ENCODE measurements around the gene GAB2.

GAB2 gene

DNA sequence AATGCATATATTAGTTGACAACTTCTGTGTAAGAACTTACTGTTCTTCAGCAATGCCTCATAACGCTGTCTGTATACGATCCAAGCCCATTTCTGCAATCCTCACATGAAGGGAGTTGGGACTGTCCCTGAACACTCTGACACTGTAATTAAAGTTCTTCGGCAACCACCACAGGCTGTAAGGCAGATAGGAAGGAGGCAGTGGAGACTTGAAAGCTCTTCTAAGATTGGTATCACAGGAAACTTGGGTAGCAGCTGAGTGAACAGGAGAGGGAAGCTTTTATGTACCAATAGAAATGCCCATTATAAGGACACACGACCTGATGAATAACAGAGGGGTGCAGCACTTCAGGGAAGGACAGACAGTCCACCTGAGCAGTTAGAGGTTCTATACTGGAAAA is 12.0 kb upstream of the GAB2 start:
- peak; percentile 86 for FAIRE-seq
- TF ChIP-seq TAF1 (IDR thresholded peaks at IDR 0.05; ENCODE audit: low read depth, low read length) (no peak), POU2F2 (IDR thresholded peaks at IDR 0.05; ENCODE audit: low read depth, low read length) (no peak), POLR2AphosphoS5 (IDR thresholded peaks at IDR 0.05; ENCODE audit: low read depth, low read length) (no peak), PAX5 (IDR thresholded peaks at IDR 0.05; ENCODE audit: insufficient read depth, low read length, severe bottlenecking) (no peak), POLR2A (IDR thresholded peaks at IDR 0.05; ENCODE audit: low read depth, low read length) (no peak), SPI1 (IDR thresholded peaks at IDR 0.05; ENCODE audit: low read depth, low read length) (no peak)

GRCh38 chr11:78429209-78429608 is 11.6 kb upstream of the GAB2 start:
- no peak for FAIRE-seq
- TF ChIP-seq POLR2AphosphoS5 (IDR thresholded peaks at IDR 0.05; ENCODE audit: low read depth, low read length) (no peak), TAF1 (IDR thresholded peaks at IDR 0.05; ENCODE audit: low read depth, low read length) (no peak), POU2F2 (IDR thresholded peaks at IDR 0.05; ENCODE audit: low read depth, low read length) (no peak)
- no peak for DNase-seq (ENCODE audit: insufficient read length, low spot score)

More for the DNA sequence above, 12.0 kb upstream of the GAB2 start:
- DNase-seq (ENCODE audit: insufficient read length, low spot score), result no peak

- TF ChIP-seq POU2F2 (IDR thresholded peaks at IDR 0.05; ENCODE audit: low read depth, low read length) (no peak), POLR2AphosphoS5 (IDR thresholded peaks at IDR 0.05; ENCODE audit: low read depth, low read length) (no peak), POLR2A (IDR thresholded peaks at IDR 0.05; ENCODE audit: low read depth, low read length) (no peak), TAF1 (IDR thresholded peaks at IDR 0.05; ENCODE audit: low read depth, low read length) (no peak)
- DNase-seq (ENCODE audit: insufficient read length, low spot score), result no peak
- no peak for FAIRE-seq
Measured at GRCh38 chr11:78428773-78429172, 11.2 kb upstream of the GAB2 start.

DNA sequence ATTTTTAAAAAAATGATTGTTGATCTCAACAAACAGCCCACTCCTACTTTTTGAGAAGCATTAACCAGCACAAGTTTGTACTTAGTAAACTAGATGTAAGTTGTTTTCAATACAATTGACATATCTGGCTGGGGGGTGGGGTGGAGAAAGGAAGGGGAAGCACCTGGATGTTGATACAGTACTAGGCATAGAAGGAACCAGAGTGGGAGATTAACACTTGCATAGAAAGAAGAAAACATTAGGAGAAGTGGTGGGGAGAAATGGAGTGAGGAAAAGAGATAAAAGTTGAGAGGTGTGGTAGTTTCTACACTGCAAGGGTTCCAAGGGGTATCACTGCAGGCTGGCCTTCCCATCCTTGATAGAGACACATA is 10.6 kb upstream of the GAB2 start:
- DNase-seq (ENCODE audit: insufficient read length, low spot score) (no peak), FAIRE-seq (peak; percentile 9)
- no peak for TF ChIP-seq POLR2AphosphoS5 (IDR thresholded peaks at IDR 0.05; ENCODE audit: low read depth, low read length)
- TF ChIP-seq PAX5 (IDR thresholded peaks at IDR 0.05; ENCODE audit: insufficient read depth, low read length, severe bottlenecking), result no peak
- TF ChIP-seq POU2F2 (IDR thresholded peaks at IDR 0.05; ENCODE audit: low read depth, low read length), result no peak
- no peak for TF ChIP-seq TAF1 (IDR thresholded peaks at IDR 0.05; ENCODE audit: low read depth, low read length)
- TF ChIP-seq POLR2A (IDR thresholded peaks at IDR 0.05; ENCODE audit: low read depth, low read length), result no peak

GRCh38 chr11:78427615-78428265 is 10.1 kb upstream of the GAB2 start:
- FAIRE-seq (peak; percentile 80), DNase-seq (ENCODE audit: insufficient read length, low spot score) (no peak)
- no peak for TF ChIP-seq TAF1 (IDR thresholded peaks at IDR 0.05; ENCODE audit: low read depth, low read length)
- TF ChIP-seq SPI1 (IDR thresholded peaks at IDR 0.05; ENCODE audit: low read depth, low read length), result 0 out of 2 replicates have a peak, but pooled peaks have one; percentile 1
- 0 out of 2 replicates have a peak, but pooled peaks have one; percentile 35 for TF ChIP-seq POLR2AphosphoS5 (IDR thresholded peaks at IDR 0.05; ENCODE audit: low read depth, low read length)
- TF ChIP-seq POU2F2 (IDR thresholded peaks at IDR 0.05; ENCODE audit: low read depth, low read length), result peak; percentile 85
- TF ChIP-seq POLR2A (IDR thresholded peaks at IDR 0.05; ENCODE audit: low read depth, low read length), result peak; percentile 38; the same call in 1 of the 2 replicates
- no peak for TF ChIP-seq PAX5 (IDR thresholded peaks at IDR 0.05; ENCODE audit: insufficient read depth, low read length, severe bottlenecking)

DNA sequence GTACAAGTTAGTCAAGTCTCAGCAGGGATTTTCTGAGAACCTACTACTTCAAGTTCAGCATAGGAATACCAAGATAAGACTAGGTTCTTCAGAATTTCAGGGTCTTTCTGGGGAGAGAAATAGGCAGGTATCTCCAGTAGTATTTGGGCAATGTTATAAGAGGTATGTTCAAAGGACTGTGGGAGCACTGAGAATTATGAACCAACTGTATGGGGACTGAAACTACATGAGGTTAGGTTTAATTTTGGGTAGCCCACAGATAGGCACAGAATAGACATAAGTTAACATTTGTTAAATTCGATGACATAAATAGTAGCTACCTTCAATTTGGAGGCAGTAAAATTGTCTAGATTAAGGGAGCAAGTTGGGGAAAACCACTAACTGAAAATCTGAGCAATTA is 9.2 kb upstream of the GAB2 start:
- DNase-seq (ENCODE audit: insufficient read length, low spot score), result no peak
- FAIRE-seq, result peak; percentile 69
- no peak for TF ChIP-seq POLR2A (IDR thresholded peaks at IDR 0.05; ENCODE audit: low read depth, low read length)
- no peak for TF ChIP-seq PAX5 (IDR thresholded peaks at IDR 0.05; ENCODE audit: insufficient read depth, low read length, severe bottlenecking)
- TF ChIP-seq TAF1 (IDR thresholded peaks at IDR 0.05; ENCODE audit: low read depth, low read length), result no peak
- TF ChIP-seq SPI1 (IDR thresholded peaks at IDR 0.05; ENCODE audit: low read depth, low read length), result no peak
- TF ChIP-seq POU2F2 (IDR thresholded peaks at IDR 0.05; ENCODE audit: low read depth, low read length), result no peak
- no peak for TF ChIP-seq POLR2AphosphoS5 (IDR thresholded peaks at IDR 0.05; ENCODE audit: low read depth, low read length)

DNA sequence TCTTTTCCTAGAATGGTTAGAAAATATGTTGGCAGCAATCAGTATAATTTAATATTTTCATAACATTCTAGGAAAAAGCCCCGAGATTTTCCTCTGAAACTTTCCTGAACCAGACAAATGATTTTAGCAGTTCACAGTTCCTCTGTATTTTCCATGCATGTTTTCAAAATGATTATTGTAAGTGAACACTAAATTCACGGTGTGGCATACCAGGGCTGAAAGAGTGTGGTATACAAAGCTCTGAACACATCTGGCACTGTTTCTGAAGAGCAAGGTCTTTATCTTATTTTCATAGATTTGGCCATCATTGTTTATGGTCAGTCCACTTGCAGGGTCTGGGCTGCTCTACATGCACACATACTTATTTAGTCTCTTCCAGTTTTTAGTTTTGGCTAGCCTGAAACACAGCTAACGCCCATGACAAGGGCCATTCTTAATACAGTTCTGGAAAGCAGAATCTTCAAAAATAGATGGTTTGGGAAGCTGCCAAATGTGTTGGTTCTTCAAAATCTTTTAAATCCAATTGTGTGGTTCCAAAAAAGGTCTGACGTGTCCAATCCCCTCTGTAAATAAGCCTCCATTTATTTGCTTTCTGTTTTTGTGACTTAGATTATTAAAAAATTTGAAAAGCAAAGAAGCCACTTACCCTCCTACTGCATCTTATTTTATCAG is 7.9 kb upstream of the GAB2 start:
- FAIRE-seq (no peak), DNase-seq (ENCODE audit: insufficient read length, low spot score) (no peak)
- TF ChIP-seq PAX5 (IDR thresholded peaks at IDR 0.05; ENCODE audit: insufficient read depth, low read length, severe bottlenecking), result no peak
- TF ChIP-seq SPI1 (IDR thresholded peaks at IDR 0.05; ENCODE audit: low read depth, low read length), result no peak
- TF ChIP-seq TAF1 (IDR thresholded peaks at IDR 0.05; ENCODE audit: low read depth, low read length), result no peak
- no peak for TF ChIP-seq POU2F2 (IDR thresholded peaks at IDR 0.05; ENCODE audit: low read depth, low read length)
- TF ChIP-seq POLR2A (IDR thresholded peaks at IDR 0.05; ENCODE audit: low read depth, low read length), result no peak
- no peak for TF ChIP-seq POLR2AphosphoS5 (IDR thresholded peaks at IDR 0.05; ENCODE audit: low read depth, low read length)

DNA sequence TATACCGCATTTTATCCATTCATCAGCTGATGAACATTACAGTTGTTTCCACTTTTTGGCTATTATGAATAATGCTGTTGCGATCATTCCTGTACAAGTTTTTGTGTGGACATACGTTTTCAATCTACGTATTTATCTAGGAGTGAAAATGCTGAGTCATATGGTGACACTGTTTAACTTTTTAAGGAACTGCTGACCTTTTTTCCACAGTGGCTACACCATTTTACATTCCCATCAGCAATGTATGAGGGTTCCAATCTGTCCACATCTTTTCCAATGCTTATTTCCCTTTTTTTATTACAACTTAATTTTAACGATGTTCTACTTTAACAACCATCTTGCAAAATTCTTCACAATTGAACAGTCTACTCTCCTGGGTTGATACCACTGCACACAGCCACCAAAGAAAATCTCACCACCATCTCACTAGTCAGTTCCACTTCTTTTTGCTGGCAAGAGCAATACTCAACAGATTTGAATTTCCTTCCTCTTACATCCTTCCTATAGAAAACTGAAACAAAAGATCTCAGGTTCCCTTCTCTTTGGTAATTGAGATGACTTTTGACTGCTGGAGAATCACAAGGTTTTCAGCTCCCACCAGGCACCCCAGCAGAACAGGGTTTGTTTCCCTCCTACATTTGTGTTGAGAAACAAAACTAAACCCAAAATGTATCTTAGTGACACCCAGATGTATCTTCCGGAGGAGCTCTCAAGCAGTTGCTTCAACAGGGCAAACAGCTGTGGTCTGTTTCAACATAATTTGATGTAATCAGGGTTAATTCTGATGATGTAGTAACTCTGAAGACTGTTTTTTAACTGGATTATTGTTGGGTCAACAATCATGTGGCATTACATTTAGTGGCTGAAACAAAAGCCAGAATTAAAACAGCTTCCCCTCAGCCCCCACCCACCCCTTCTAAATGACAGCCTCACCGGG is 7.0 kb upstream of the GAB2 start:
- TF ChIP-seq TAF1 (IDR thresholded peaks at IDR 0.05; ENCODE audit: low read depth, low read length) (no peak), SPI1 (IDR thresholded peaks at IDR 0.05; ENCODE audit: low read depth, low read length) (peak; percentile 57)
- FAIRE-seq (peak; percentile 74), DNase-seq (ENCODE audit: insufficient read length, low spot score) (no peak)

DNA sequence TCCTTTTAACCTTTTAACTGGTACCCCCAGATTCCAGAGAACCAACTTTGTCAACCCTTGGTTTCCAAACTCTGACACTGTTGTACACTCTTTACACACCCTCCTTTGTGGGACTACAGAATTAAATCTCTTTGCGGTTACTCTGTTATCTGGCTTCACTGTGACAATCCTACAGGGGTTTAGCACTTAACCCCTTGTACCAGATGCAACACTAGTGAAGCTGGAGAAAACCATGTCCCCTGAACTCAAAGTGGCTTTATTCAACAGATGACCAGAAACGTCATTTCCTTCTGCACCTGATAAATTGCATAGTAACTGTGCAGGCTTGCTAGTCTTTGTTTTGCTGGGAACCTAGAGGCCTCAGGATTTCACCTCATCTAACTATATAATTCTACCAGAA is 5.6 kb upstream of the GAB2 start:
- no peak for TF ChIP-seq PAX5 (IDR thresholded peaks at IDR 0.05; ENCODE audit: insufficient read depth, low read length, severe bottlenecking)
- TF ChIP-seq POU2F2 (IDR thresholded peaks at IDR 0.05; ENCODE audit: low read depth, low read length), result no peak
- no peak for TF ChIP-seq SPI1 (IDR thresholded peaks at IDR 0.05; ENCODE audit: low read depth, low read length)
- no peak for TF ChIP-seq POLR2A (IDR thresholded peaks at IDR 0.05; ENCODE audit: low read depth, low read length)
- no peak for TF ChIP-seq POLR2AphosphoS5 (IDR thresholded peaks at IDR 0.05; ENCODE audit: low read depth, low read length)
- no peak for TF ChIP-seq TAF1 (IDR thresholded peaks at IDR 0.05; ENCODE audit: low read depth, low read length)
- no peak for DNase-seq (ENCODE audit: insufficient read length, low spot score)
- no peak for FAIRE-seq
